HG02852 (cell line): ENCODE data around the gene TLK2.

Source experiments
- ATAC-seq: cut with Tn5 transposase; IDR thresholded peaks from one replicate; pipeline ENCODE4 v1.9.1; 2021; ENCODE audit warnings: mild to moderate bottlenecking, moderate library complexity; ENCODE audit not compliant: unreplicated experiment

The TLK2 gene

DNA sequence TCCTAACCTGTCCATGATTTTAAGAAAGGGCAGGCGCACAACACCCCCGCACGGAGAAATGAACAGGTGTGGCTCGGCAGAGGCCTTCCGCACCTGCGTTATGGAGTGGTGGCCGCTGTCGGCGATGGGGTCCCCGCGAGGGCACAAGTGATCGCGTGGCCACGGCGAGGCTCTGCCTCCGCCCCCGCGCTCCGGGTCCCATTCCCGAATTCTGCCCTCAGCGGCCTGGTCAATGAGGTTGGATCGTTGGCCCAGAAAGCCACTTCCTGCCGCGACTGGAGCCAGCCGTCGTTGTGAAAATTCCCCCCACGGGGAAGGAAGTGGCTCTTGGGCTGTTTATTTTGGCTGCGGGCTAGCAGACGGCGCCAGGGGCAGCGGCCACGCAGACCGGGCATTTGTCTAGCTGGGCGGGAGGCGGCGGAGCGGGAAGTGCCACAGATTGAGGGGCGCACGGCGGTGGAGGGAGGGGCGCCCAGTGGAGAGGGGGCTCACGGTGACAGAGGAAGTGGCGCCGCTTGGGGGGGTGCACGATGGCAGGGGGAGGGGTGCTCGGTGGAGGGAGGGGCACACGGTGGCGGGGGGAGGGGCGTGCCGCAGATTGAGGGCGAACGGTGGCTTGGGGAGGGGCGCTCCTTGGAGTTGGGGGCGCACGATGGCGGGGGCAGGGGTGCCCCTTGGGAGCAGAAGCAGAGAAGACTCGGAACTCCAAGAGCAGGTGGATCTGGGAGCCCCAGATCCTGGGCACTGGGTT lies 173.8 kb downstream of the TLK2 start:
- ATAC-seq: no peak

DNA sequence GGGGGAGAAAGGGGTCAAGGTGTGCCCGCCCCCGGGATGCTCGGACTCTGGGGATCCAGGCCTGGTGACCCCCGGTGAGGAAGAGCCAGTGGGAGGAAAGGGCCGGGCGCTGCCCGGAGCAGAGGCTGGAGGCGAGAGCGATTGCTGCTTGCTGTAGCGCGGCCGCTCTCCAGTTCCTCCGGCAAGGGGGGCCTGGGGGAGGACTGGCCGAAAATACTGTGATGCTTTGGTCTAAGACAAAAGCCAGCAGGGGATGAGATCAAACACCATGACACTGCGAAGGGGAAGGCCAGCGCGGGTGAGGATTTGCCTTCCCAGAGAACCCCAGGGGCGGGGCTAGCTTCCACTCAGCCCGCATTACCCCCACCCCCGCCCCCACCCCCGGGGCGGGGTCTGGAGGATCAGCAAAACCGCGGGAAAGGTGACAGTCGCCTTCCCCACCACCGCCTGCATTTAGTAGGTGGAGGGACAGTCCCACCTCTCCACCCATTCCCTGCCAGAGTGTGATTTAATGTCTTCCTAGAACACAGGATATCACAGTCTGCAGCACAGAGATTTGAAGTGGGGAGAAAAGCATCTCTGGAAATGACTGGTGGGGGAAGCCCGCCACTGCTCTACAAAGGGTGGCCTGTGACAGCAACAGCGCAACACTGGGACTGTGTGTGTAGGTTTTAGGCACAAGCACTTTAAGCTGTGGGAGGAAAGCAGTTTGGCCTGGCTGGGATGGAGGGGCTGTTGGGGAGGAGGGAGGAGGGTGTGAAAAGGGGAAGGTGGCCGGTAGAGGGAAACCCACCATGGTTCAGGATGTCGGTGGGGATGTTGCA lies 174.6 kb downstream of the TLK2 start:
- ATAC-seq: peak; percentile 87

DNA sequence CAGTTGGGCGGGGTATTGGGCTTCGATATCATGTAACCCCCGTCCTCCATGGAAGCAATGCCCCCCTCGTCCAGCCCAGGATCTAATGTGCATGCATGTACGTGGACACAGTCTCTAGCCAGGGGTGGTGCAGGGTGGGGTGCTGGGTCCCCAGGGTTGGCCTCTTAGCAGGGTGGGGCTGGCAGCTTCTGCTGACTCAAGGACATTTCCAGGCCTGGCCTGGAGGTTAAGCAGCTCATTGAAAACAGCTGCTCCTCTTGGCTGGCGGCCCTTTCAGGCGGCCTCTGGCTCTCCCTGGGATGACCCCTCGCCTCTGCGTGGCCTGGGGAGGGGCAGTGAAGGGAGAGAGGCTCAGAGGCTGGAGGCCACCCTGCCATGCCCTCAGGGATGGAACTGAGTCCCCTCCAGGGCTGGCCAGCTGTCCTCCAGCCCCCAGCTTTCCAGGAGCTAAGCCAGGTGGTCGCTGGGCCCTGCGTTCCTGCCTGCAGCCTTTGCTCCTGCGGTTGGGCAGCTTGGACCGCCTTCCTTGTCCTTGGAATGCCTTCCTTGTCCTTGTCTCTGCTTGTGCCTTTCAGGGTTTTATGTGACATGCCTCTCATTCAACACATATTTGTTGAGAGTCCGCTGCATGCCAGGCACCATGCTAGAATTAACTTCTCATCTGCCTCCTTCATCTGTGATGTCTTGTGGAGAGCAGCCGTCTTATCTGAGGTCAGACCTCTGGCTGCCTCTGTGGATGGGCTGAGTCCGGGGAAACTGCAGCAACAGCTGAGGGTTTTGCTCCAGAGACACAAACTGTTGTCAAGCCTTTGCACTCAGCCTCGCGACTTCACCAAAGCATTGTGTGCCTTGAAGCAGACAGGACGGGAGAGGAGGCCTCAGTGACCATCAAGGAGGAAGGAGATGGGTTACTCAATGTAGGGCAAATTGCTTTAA lies 175.5 kb downstream of the TLK2 start:
- ATAC-seq: no peak

DNA sequence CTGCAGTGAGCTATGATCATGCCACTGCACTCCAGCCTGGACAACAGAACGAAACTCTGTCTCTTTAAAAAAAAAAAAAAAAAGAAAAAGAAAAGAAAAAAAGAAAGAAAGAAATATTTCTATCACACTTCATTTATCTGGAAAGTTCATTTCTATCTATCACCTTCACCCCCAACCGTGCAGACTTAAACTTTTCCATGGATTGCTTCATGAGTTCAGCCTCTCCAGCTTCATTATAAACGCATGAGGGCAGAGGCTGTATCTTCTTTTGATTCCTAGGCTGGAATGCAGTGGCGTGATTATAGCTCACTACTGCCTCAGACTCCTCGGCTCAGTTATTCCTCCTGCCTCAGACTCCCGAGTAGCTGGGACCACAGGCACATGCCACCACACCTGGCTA lies 177.0 kb downstream of the TLK2 start:
- no peak for ATAC-seq

DNA sequence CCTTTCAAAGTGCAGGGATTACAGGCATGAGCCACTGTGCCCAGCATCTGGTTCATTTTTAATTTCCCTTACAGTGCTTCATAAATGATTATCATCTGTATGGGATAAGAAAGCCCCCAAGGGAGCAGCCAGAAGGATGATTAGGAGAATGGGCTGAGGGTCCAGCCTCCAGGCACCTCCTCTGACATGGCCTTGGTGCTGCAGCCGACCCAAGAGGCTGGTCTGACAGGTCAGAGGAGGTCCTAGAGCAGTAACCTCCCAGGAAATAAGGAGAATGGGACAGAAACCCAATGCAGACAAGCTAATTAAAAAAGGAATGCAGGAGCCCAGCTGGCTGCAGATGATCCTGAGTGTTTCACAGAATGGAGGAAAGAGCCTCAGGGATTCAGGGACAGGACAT lies 177.8 kb downstream of the TLK2 start:
- ATAC-seq: no peak

GRCh38 chr17:62657145-62657665 lies 178.6 kb downstream of the TLK2 start:
- ATAC-seq: no peak

DNA sequence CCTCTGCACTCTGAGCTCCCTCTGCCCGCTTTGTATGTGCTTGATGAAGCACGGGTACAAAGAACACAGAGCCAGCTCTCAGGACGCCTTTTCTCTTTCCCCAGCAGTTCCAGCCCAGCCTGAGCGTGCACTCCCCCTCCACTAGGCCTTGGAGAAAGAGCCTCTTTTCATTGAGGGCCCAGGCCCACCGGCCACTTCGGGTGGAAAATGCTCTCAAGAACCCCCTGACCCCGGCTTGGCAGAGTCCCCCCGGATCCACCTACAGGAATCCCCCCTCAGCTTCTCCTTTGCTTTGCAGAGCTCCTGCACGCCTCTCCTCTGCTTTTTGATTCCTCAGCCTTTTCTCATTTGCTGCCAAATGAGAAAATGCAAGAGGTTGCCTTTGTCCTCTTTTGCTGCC lies 179.1 kb downstream of the TLK2 start:
- ATAC-seq: no peak

- no peak for ATAC-seq
Observed at GRCh38 chr17:62658136-62658920, 179.7 kb downstream of the TLK2 start.

DNA sequence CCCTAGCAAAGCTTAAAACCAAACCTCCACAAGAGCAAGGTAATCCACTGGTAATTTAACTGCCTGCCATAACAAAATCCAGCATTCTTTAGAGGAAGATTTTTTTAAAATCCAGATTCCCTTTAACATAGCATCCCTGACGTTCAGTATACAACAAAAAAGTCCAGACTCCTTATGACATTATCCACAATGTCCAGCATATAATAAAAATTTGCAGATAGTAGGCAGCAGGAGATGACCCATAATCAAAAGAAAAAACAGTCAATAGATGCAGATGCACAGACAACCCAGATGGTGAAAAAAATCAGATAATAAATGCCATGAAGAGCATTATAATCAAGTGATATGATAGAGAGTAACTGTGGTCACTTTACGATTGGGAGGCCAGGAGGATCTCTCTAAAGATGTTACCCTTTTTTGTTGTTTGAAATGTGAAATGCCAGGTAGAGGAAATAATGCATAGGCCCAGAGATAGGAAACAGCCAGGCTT lies 182.0 kb downstream of the TLK2 start:
- ATAC-seq: no peak

DNA sequence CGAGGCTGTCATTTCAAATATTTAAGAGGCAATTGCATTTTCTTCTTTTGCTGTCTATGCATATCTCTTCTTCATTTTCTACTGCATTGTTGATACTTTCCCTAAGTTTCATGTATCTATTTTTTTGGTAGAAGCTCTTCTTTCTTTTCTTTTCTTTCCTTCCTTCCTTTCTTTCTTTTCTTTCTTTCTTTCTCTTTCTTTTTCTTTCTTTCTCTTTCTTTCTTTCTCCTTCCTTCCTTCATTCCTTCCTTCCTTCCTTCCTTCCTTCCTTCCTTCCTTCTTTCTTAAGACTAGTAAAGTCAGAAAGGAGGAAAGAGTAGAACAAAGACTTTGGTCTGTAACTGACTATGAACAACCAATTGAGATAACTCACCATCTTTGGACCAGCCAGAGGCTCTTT lies 182.7 kb downstream of the TLK2 start:
- no peak for ATAC-seq

- no peak for ATAC-seq
Observed at GRCh38 chr17:62662855-62663254, 184.2 kb downstream of the TLK2 start.
